D341Med (cell line): ENCODE data around the gene ZNF606.
A peak's percentile ranks its signal among the peaks of the same experiment; 100 is the strongest.

Experiments used
- DNase-seq: peaks from one replicate; pipeline ENCODE4 v3.0.0; 2012; ENCODE audit warnings: low spot score

ZNF606 gene

GRCh38 chr19:58002384-58003173, at the start of gene ZNF606:
Gene ZNF606 (minus strand): TSS chr19:58002820. CDS start chr19:58001319, 1,501 bp downstream.
- peak; percentile 97 for DNase-seq

GRCh38 chr19:58052256-58052655, 49.6 kb upstream of the ZNF606 start:
- peak; percentile 16 for DNase-seq

GRCh38 chr19:58047672-58048071, 45.1 kb upstream of the ZNF606 start:
- peak; percentile 17 for DNase-seq

GRCh38 chr19:58046856-58047255, 44.2 kb upstream of the ZNF606 start:
- peak; percentile 11 for DNase-seq

- DNase-seq, result peak; percentile 8
Measured at GRCh38 chr19:58045411-58046050, 42.9 kb upstream of the ZNF606 start.

- peak; percentile 17 for DNase-seq
Measured at GRCh38 chr19:58044886-58045285, 42.3 kb upstream of the ZNF606 start.

GRCh38 chr19:58044391-58044790, 41.8 kb upstream of the ZNF606 start:
- DNase-seq, result no peak

GRCh38 chr19:58042495-58043340, 40.1 kb upstream of the ZNF606 start:
- no peak for DNase-seq

GRCh38 chr19:58040751-58041525, 38.3 kb upstream of the ZNF606 start:
- DNase-seq, result no peak

- DNase-seq, result no peak
Measured at GRCh38 chr19:58038688-58039204, 36.1 kb upstream of the ZNF606 start.

- peak; percentile 25 for DNase-seq
Measured at GRCh38 chr19:58037927-58038687, 35.5 kb upstream of the ZNF606 start.

GRCh38 chr19:58035863-58036262, 33.2 kb upstream of the ZNF606 start:
- DNase-seq, result peak; percentile 23

GRCh38 chr19:58034477-58034793, 31.8 kb upstream of the ZNF606 start:
- DNase-seq, result no peak

GRCh38 chr19:58033741-58034476, 31.3 kb upstream of the ZNF606 start, which contains the start of gene ZSCAN1:
Gene ZSCAN1 (plus strand): TSS chr19:58034025. CDS start chr19:58037837, 3,812 bp downstream.
- peak; percentile 99 for DNase-seq

GRCh38 chr19:58024661-58025060, 22.0 kb upstream of the ZNF606 start:
- DNase-seq, result peak; percentile 5

GRCh38 chr19:58022283-58022660, 19.7 kb upstream of the ZNF606 start:
- DNase-seq, result no peak

- peak; percentile 75 for DNase-seq
Measured at GRCh38 chr19:58021541-58022282, 19.1 kb upstream of the ZNF606 start.

GRCh38 chr19:58020129-58020528, 17.5 kb upstream of the ZNF606 start:
- no peak for DNase-seq

- DNase-seq, result no peak
Measured at GRCh38 chr19:58014141-58014540, 11.5 kb upstream of the ZNF606 start.
